Inflammatory macrophage treated with lipopolysaccharide for 1 hour (primary cell): ENCODE measurements around the gene PRTN3.

Source experiments
- DNase-seq, 2 donors: peaks; one replicate each; pipeline ENCODE4 v3.0.0-alpha.2; 2020 to 2022

The PRTN3 gene

DNA sequence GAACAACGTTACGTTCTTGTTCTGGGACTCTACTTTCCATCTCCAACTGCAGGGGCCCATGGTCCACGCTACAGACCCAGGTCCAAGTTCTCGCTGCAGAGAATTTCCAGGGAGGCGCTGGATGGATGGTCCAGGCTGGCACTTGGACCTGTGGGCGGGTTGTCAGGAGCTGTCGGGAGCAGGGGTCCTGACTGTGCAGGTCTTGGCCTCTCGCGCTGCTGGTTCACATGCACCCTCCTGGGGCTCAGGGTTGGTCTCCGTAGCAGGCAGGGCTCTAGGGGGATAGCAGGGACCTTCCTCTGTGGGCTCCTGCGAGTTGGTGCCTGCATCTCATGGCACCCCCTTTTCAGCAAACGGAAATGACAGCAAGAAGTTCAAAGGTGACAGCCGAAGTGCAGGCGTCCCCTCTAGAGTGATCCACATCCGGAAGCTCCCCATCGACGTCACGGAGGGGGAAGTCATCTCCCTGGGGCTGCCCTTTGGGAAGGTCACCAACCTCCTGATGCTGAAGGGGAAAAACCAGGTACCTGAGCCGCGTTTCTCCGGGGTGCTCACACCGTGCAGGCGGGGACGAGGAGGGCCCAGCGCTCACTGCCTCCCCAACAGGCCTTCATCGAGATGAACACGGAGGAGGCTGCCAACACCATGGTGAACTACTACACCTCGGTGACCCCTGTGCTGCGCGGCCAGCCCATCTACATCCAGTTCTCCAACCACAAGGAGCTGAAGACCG is 36.9 kb upstream of the PRTN3 start:
- DNase-seq = no peak

DNA sequence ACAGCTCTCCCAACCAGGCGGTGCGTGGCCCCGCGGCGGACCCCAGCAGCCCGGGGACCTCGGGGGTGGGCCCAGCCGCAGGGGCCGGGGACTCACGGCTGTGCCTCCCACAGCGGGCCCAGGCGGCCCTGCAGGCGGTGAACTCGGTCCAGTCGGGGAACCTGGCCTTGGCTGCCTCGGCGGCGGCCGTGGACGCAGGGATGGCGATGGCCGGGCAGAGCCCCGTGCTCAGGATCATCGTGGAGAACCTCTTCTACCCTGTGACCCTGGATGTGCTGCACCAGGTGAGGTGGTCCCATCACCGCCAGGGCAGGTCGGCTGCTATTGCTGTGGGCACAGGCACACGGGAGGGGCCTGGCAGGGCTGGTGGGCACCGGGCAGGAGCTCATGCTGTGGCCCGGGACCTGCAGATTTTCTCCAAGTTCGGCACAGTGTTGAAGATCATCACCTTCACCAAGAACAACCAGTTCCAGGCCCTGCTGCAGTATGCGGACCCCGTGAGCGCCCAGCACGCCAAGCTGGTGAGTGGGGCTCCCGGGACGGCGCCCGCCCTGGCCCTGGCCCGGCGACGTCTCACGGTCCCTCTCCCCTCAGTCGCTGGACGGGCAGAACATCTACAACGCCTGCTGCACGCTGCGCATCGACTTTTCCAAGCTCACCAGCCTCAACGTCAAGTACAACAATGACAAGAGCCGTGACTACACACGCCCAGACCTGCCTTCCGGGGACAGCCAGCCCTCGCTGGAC is 36.2 kb upstream of the PRTN3 start:
- DNase-seq = no peak

- no peak for DNase-seq
These were observed 35.6 kb upstream of the PRTN3 start for GRCh38 chr19:805166-805551.

DNA sequence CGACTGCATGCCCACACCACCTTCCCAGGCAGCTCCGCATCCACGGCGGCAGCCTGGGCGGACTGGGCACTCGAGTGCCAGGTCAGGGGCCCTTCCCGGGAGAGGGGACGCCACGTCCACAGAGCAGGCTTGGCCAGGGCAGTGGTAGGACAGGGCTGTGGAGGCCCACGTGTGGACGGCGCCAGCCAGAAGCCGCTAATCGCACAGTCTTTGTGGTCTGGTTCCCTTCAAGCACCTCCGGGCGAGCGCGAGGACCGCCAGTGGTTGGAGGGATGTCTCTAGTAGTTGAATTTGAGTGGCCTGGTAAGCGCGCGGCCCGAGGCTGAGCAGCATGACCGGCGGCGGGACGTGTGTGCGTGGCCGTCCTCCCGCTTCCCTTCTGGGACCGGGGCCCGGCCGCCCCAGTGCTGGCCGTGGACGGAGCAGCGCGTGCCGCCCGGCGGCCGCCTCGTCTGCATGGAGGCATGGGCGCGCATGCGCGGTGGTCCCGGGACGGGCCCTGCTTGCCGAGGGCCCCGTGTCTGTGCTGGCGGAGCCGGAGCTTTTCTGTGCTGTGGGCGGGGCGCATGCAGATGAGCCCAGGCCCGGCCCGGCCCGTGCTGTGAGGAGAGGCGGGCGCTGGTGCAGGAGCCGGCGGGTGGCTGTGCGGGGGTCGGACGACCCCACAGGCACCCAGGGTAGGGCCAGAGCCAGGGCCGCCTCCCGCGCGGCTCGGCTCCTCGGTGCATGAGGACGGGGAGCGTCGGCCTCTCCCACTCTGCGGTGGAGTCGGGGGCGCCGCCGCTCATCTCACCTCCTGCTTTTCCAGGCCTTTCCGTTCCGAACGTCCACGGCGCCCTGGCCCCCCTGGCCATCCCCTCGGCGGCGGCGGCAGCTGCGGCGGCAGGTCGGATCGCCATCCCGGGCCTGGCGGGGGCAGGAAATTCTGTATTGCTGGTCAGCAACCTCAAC is 34.9 kb upstream of the PRTN3 start:
- DNase-seq = no peak

DNA sequence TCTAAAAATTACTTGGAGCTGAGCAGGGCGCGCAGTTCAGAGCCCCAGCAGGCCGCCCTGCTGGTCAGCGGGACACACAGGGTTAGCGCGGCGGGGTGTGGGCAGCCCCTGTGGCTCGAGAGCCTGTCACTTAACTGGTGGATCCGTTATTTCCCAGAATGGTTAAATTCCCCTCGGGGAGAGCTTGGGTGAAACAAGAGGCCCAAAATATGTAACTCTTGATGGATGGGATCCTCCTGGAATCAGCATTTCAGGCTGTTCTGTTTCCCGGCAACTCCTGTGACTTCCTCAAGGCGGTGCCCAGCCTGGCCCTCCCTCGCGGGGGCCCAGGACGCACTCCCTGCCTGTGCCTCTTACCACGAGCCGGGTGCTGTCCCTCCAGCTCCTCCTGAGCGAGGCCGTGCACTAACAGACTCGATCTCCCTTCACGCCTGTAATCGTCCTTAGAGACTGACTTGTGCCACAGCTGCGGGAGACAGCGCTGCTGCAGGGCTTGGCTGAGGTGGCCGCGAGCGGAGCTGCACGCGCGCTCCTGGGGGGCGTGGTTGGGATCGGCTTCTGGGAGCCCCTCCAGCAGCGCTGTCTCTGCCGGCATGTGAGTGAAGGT is 33.9 kb upstream of the PRTN3 start:
- no peak for DNase-seq

DNA sequence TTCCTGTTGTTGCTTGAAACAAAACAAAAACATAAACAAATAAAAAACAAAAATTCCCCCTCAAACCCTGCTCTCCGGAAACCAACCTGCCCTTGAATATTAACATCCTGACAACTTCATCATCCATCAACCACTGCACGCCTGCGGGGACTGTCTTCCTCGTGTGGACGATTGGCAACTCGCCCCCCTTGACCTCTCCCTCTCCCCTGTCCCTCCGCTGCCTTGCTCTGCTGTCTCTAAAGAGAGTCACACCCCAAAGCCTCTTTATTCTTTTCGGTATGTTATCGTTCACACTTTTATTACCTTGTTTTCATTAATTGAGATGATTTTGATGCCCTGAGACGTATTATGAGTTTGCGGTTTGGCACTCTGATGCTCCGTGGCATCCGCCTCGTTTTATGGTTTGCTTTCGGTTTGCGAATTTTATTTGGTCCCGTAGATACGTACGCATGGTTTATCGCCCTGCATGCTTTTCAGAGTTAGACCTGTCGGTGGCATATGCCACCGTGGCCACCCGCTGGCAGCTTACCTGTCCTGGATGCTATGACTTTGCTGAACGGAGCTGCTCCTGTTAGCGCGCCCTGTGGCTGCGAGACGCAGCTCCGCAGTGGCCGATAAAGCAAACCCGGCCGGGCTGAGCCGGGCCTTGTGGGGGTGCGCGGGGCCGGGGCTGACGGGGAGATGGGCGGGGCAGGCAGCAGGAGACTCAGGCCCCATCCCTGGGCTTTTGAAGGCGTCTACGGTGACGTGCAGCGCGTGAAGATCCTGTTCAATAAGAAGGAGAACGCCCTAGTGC is 33.0 kb upstream of the PRTN3 start:
- DNase-seq = no peak

- no peak for DNase-seq
These were observed 32.4 kb upstream of the PRTN3 start for GRCh38 chr19:808423-808775.

GRCh38 chr19:810077-810855 is 30.5 kb upstream of the PRTN3 start:
- DNase-seq = no peak

DNA sequence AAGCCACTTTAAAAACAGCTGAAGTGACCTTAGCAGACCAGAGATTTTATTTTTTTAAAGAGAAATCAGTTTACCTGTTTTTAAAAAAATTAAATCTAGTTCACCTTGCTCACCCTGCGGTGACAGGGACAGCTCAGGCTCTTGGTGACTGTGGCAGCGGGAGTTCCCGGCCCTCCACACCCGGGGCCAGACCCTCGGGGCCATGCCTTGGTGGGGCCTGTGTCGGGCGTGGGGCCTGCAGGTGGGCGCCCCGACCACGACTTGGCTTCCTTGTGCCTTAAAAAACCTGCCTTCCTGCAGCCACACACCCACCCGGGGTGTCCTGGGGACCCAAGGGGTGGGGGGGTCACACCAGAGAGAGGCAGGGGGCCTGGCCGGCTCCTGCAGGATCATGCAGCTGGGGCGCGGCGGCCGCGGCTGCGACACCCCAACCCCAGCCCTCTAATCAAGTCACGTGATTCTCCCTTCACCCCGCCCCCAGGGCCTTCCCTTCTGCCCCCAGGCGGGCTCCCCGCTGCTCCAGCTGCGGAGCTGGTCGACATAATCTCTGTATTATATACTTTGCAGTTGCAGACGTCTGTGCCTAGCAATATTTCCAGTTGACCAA is 29.8 kb upstream of the PRTN3 start:
- no peak for DNase-seq

- no peak for DNase-seq
These were observed 29.2 kb upstream of the PRTN3 start for GRCh38 chr19:811506-812048.

GRCh38 chr19:812049-812746 is 28.6 kb upstream of the PRTN3 start:
- DNase-seq = no peak

GRCh38 chr19:812747-813218 is 28.0 kb upstream of the PRTN3 start:
- DNase-seq = no peak

DNA sequence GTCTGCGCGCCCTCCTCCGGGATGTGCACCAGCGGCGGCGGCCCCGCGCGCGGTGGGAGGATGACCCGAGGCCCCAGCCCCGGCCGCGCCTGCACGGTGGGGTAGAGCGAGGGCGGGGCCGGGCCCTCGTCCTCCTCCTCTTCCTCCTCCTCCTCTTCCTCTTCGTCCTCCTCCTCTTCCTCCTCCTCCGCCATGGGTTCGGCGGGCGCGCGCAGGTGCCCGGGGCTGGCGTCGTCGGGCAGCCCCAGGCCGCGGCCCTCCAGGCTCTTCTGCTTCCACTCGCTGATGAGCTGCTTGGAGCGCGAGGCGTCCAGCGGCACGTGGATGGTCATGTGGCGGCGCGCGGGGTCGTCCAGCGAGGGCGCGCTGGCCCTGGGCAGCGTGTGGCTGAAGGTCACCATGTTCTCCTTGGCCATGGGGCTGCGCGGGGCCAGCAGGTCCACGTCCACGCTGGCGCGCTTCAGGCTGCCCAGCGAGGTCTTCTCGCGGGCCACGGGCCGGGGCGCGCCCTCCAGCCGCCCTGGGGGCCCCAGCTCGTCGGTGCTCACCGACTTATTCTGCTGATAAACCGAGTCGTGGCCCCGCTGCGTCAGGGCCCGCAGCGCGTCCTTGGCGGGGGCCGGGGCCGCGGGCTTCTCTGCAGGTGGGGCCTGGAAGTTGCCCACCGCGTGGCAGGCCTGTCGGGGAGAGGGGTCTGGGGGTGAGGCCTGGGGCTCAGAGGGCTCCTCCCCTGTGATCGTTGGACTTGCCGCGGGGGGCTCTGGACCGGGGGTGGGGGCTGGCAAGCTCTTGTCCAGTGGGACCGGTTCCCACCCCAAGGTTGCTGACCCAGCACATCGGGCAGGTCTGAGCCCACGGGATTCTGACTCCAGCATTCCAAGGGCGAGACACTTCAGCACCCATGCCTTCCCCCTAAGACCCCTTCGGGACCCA is 27.3 kb upstream of the PRTN3 start:
- no peak for DNase-seq

GRCh38 chr19:814152-815078 is 26.4 kb upstream of the PRTN3 start:
- DNase-seq = no peak

GRCh38 chr19:815079-815774 is 25.6 kb upstream of the PRTN3 start:
- no peak for DNase-seq

- no peak for DNase-seq
These were observed 24.9 kb upstream of the PRTN3 start for GRCh38 chr19:815775-816499.
